Fibroblast of pulmonary artery (primary cell): ENCODE results near the gene SCRT2.

Experiments
- DNase-seq: peaks from one replicate; pipeline ENCODE4 v3.0.0-alpha.2; 2010; ENCODE audit warnings: low read depth
- H3K4me3 ChIP-seq: replicated peaks from 2 replicates; pipeline ENCODE4 v1.5.1; 2011; ENCODE audit warnings: low read depth, mild to moderate bottlenecking, control low read depth, low read length, moderate library complexity
- TF ChIP-seq, protein P1 (sequence below): IDR thresholded peaks from 2 replicates; pipeline ENCODE4 v1.5.1; 2011; ENCODE audit warnings: mild to moderate bottlenecking, control low read depth, low read length, inconsistent platforms; ENCODE audit errors: missing control alignments

The SCRT2 gene

DNA sequence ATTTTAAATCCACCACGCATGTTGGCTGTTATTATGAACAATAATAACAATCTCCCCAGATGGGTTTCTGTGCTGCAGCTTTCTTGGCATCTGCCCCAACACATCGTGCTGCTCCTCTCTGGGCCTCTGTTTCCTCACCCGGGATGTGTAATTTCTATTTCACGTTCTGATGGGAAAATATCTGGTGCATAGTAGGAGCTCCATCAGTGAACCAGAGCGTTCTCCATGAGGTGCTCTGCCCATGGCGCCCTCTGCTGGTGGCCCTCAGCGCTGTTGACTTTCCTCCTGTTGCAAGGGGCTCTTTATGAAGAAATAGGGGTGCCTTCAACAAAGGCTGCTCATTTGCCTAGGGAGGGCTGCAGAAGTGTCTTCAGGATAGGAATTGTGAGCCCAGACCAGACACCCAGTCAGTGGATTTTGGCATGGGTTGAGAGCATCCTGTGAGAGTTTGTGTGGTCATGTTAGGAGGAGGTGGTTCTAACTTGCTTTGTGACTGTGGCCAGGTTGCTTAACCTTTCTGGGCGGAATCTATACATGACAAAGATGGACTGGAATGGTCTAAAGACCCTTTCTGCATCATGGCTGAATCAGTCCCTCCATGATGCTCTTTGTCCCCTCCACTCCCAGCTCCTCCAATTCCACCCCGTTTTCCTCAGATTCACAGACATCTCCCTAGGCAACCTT is 8.1 kb downstream of the SCRT2 start:
- H3K4me3 ChIP-seq = no peak overlapping the region
- DNase-seq = peak; percentile 43
- TF ChIP-seq, protein P1, sequence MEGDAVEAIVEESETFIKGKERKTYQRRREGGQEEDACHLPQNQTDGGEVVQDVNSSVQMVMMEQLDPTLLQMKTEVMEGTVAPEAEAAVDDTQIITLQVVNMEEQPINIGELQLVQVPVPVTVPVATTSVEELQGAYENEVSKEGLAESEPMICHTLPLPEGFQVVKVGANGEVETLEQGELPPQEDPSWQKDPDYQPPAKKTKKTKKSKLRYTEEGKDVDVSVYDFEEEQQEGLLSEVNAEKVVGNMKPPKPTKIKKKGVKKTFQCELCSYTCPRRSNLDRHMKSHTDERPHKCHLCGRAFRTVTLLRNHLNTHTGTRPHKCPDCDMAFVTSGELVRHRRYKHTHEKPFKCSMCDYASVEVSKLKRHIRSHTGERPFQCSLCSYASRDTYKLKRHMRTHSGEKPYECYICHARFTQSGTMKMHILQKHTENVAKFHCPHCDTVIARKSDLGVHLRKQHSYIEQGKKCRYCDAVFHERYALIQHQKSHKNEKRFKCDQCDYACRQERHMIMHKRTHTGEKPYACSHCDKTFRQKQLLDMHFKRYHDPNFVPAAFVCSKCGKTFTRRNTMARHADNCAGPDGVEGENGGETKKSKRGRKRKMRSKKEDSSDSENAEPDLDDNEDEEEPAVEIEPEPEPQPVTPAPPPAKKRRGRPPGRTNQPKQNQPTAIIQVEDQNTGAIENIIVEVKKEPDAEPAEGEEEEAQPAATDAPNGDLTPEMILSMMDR = peak; percentile 92

DNA sequence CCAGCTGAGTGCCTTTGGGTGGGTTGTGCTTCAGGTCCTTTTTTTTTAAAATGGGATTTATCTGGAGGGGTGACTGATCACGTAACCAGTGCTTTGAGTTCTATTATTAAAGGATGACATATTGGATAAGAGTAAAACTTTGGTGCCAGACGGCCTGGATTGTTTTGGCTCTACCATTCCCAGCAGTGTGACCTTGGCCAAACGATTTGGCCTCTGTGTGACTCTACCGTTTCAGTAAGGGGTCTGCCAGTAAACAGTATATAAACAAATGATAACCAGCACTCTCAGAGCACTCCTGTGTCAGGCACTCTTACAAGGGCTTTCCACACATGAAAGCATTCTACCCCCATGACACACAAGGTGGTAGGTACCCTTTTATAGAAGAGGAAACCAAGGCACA is 8.7 kb downstream of the SCRT2 start:
- no peak overlapping the region for H3K4me3 ChIP-seq
- DNase-seq = no peak
- TF ChIP-seq, protein P1 = no peak

DNA sequence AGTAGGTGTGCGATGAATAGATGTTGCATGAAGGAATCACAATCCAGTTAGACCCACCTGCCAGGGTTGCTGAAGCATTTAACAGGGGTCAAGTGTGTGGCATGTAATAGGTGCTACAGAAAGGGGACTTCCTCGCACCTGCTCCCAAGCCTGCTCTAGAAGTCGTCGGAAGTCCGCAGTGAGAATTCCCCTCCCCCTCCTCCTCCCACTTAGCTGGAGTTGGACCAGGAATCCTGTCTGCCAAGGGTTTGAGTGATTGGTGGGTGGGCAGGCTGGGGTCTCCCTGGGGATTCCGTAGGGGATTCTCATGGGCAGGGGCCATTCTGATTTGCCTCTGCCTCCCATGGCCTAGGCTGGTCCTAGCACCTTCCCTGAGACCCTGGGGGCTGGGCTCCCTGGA is 10.3 kb downstream of the SCRT2 start:
- H3K4me3 ChIP-seq = no peak overlapping the region

DNA sequence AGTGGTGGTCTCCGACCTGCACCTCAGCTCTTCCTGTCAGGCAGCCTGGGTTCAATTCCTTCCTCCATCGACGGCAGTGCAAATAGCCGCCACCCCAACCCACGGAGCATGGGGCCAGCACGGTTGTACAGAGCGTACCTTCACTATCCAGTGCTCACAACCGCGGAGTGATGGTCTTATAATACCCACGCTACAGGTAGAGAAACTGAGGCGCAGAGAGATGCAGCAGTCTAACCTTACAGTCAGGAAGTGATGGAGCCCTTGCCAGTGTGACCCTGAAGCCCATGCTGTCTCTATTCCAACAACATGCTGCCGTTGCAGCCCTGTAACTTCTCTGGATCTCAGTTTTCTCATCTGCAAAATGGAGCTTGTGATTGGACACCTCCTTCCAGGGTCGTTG is 11.0 kb downstream of the SCRT2 start:
- TF ChIP-seq, protein P1 = no peak
- no peak for DNase-seq
- H3K4me3 ChIP-seq = no peak overlapping the region

More for the DNA sequence above, 10.3 kb downstream of the SCRT2 start:
- DNase-seq = no peak
- TF ChIP-seq, protein P1 = no peak

DNA sequence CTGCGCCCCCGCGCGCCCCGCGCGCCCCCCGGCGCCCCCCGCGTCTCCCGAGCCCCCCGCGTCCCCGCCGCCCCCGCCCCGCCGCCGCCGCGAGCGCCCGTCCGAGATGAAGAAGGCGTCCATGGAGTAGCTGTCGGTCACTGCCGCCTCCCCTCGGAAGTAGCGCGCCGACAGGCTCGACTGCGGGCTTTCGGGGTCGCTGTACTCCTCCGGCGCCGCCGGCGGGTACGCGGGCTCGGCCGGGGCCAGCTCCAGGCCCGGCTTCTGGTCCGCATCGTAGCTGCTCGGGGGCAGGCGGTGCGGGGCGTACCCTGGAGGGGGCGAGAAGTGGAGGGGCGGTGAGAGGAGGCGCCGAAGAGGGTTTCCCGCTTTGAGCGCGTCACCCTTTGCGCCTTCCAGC is 11.5 kb downstream of the SCRT2 start:
- DNase-seq = no peak
- TF ChIP-seq, protein P1 = no peak
- H3K4me3 ChIP-seq = no peak overlapping the region

DNA sequence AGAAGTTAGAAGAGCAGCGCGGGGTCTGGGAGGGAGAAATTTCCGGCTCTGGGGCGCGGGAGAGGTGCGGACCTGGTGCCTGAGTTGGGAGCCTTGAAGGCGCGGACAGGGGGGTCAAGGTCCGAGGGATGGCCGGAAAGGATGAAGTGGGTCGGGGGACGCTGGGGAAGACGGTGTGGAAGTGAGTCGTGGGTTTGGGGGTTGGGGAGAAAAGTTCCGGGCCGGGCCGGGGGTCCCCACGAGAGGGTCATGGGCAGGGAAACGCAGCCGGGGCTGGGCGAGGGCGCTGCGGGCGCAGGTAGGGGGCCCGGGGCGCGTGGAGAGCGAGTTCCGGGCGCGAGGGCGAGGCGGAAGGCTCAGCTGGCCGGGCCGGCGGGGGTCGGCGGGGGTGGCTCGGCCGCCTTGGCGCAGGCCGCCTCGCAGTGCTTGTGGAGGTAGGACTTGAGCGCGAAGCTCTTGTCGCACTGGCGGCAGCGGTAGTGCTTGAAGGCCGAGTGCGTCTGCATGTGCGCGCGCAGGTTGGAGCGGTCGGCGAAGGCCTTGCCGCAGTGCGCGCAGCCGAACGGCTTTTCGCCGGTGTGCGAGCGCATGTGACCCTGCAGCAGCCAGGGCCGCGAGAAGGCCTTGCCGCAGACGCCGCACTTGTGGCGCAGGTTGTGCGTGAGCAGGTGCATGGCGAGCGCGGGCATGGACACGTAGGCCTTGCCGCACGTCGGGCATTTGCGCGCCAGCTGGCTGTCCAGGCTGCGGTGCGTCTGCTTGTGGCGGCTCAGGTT is 12.1 kb downstream of the SCRT2 start:
- TF ChIP-seq, protein P1 = no peak
- no peak overlapping the region for H3K4me3 ChIP-seq
- DNase-seq = peak; percentile 29
